GM18951 (cell line): Measurements from ENCODE around the gene ITIH3.
"Not testable (repeated sequence)": the region's sequence is repeated elsewhere in the genome, so short reads cannot be mapped to it uniquely, and the experiment has no call there.

Source experiments
- POLR2A ChIP-seq: IDR thresholded peaks from 4 replicates; pipeline ENCODE4 v1.6.1; 2011; ENCODE audit warnings: mild to moderate bottlenecking; ENCODE audit not compliant: insufficient read length, insufficient read depth; ENCODE audit errors: extremely low read depth
- in situ Hi-C: fragments of 300-500 bp; cut with MboI; formaldehyde crosslinking; loops from one replicate; pipeline ENCODE4 v1.12.0; 2022; ENCODE audit warnings: low sequenced_read_pairs, mixed read lengths, inconsistent platforms; ENCODE audit not compliant: unreplicated experiment

ITIH3 gene

DNA sequence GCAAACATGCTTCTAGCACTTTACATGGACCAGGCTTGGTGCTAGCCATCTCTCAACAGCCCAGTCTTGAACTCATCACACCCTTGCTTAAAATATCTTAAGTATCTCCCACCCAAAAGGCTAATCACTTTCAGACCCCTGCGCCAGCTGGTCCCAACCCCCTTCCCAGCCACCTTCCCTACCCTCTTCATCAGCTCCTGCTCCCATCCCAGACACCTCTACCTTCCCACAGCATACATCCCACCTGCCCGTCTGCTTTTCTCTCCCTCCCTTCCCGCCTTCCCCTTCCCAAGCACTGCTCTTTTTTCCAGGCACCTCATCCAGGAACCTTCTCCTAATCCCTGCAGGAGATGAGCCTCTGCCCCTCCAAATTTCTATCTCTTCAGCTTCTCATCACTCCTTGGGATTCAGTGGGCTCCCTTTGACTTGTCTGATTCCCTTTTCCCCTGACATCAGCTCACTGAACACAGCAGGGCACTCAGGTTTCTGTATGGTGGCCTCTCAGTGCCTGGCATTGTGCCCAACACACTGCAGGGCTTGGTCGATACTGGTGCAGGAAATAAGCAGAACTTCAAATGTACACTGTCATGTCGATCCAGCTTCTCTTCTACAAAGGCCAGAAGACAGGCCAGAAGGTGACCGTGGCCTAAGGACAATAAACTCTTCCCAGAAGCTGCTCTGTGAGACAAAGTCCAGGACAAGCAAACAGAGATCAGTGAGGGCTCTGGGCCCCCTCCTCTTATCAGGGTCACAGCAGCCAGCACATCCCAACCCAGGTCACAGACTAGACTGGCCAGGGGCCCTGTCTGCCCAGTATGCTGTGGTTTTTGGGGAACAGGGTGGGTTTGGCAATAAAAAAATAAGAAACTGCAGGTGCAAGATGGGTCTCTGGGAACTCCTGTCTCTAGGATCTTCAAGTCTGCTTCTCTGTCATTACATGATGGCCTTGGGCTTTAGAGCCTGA lies 19.4 kb upstream of the ITIH3 start:
- TF ChIP-seq POLR2A = no peak
- in situ Hi-C loops = no loop called here

DNA sequence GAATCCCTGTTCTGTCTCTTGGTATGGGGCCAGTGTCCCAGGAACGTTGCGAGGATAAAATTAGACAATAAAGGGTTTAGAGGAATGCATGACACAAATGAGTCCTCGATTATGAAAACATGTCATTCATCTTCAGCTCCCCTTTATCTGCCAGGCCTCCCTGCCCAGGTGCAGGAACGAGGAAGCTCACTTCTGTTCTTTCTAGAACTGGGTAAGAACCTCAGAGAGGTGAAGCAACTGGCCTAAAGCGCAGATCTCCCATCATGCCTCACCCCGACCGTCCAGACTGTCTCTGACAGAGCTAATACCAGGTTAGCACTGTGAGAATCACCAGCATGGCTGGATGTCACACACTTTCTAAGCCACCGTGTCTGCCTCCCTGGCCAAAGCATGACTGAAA lies 18.7 kb upstream of the ITIH3 start:
- in situ Hi-C loops = no loop called here
- no peak for TF ChIP-seq POLR2A

DNA sequence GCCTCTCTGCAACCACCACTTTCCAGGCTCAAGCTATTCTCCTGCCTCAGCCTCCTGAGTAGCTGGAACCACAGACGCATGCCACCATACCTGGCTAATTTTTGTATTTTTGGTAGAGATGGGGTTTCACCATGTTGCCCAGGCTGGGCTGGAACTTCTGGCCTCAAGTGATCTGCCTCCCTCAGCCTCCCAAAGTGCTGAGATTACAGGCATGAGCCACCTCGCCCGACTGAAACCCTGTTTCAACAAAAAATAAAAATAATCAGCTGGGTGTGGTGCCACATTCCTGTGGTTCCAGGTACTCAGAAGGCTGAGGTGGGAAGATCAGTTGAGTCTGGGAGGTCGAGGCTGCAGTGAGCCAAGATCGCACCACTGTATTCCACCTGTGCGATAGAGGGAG lies 18.1 kb upstream of the ITIH3 start:
- in situ Hi-C loops = not testable (repeated sequence)

DNA sequence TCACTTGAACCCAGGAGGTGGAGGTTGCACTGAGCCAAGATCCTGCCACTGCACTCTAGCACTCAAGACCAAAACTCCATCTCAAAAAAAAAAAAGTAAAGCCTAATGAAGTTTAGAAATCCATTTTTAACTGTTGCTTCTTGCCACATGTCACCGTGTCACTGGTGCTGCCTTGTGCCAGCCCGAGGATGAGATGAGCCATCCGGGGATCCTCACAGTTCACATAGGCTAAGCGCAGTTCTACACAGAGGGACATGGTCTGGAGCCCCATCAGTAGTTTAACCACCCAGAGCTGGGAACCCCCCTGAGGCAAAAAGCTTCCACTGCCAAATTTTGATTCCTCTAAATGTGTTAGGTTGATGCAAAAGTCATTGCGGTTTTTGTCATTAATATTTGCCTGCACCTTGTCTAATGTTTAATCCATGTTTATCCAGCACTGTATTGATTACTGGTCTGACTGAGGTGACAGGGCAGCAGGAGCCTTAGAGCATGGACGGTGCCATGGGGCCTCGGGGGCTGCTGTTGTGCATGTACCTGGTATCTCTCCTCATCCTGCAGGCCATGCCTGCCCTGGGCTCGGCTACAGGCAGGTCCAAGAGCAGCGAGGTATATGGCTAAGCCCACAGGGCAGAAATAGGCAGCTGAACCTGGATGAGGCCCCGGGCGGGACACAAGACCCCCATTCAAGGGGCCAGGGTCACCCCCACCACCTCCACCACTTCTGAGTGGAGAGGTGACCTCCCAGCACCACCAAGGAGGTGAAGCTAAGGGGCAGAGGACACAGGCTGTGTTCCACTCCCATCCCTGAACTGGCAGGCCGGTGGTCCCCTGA lies 17.3 kb upstream of the ITIH3 start, which contains the start of gene ITIH1:
Gene ITIH1, plus strand, starts transcription at position 473 of the 832 bp plus-strand sequence. Its CDS starts 17 bp downstream, at position 490.
- TF ChIP-seq POLR2A = no peak
- in situ Hi-C loops = no loop called here

DNA sequence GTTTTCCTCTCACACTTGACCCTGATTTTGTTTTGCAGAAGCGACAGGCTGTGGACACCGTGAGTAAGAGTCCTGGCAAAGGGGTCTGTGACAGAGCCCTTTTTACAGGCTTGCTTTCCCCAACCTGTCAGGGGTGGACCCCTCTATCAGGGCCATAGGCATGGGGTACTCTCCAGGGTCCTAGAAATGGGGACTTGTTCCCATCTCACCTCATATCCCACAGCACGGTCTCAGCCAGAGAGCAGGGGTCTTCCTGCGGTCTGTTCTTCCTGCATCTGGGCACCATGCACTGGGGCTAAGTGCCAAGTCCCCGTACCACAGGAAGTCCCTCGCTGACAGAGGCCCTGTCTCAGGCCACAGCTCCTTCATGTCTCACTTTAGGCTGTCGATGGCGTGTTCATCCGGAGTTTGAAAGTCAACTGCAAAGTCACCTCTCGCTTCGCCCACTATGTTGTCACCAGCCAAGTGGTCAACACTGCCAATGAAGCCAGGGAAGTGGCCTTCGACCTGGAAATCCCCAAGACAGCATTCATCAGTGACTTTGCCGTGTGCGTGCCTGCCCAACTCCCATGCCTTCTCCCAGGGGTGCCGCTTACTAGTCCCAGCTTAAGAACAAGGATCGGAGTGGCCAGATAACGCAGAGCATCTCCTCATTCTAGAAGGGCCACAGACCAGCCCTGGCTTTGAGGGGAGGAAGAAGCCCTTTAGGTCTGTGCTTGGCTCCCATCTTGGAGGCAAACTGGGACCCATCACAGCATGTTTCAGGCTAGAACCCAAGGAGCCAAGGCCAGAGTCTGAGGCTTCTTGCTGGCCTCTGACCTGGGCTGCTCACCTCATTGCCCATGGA lies 16.4 kb upstream of the ITIH3 start:
- no peak for TF ChIP-seq POLR2A
- in situ Hi-C loops = no loop called here

DNA sequence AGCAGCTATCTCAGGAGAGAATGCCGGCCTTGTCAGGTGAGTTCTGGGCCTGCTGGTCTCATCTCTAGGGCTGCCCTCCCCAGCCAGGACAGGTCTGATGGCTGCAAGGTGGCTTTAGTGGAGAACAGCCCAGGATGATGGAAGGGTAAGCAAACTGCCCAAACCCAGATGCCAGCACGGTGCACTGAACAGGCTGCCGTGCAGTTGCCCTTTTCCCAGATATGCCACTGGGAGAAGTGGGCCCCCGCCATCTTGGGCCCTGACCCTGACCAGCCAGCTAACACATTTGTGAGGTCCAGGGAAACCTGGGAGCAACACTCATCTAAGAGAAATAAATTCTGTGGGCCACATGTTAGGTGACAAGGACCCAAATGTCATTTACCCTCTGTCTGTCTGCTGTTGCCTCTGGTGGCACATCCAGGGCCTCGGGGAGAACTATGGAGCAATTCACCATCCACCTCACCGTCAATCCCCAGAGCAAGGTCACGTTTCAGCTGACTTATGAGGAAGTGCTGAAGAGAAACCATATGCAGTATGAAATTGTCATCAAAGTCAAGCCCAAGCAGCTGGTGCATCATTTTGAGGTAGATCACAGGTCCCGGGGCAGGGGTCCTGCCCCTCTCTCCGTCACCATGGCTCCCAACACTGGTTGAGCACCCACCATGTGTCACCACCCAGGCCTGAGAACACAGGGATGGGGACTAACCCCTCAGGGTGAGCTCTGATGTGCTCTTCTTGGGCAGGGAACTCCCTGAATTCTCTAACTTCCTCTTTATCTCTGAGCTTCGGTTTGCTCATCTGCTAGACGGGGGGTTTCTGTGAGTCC lies 15.4 kb upstream of the ITIH3 start:
- TF ChIP-seq POLR2A = no peak
- in situ Hi-C loops = no loop called here

DNA sequence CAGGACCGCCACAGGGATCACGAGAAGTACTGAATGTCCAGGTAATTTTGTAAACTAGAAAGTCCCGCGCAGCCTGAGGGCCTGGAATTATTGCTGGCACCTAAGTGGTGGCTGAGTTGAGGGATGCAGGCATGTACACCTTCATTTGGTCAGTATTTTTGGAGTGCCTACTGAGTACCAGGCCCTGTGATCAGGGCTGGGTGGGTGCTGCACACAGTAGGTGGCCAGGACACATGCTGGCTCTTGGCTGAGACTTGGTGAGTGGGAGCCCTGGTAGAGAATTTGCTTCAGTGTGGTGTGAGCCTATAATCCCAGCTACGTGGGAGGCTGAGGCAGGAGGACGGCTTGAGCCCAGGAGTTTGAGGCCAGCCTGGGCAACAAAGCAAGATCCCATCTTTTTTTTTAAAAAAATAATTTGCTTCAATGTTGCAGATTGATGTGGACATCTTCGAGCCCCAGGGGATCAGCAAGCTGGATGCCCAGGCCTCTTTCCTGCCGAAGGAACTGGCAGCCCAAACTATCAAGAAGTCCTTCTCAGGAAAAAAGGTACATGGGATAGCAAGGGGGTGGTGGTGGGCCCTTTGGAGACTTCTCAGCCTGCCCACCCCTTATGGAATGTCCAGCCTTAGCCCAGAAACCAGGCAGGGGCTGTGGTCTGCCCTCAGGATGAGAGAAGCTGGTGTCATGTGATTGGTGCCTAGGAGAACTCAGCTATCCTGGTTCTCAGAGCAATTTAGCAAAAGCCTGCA lies 14.6 kb upstream of the ITIH3 start:
- no peak for TF ChIP-seq POLR2A
- in situ Hi-C loops = no loop called here

DNA sequence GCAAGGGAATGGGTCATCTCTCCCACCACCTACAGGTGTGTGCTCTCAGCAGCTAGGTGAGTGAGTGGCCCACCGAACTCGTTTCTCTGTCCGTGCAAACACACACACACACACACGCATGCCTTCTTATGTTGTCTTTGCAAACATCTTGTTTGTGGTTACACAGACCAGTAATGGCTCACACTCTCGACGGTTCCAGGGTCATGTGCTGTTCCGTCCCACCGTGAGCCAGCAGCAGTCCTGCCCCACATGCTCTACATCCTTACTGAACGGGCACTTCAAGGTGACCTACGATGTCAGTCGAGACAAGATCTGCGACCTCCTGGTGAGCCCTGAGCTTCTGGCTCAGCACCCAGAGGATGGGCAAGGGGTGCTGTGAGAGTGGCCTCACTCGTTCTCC lies 12.9 kb upstream of the ITIH3 start:
- in situ Hi-C loops = no loop called here
- no peak for TF ChIP-seq POLR2A

DNA sequence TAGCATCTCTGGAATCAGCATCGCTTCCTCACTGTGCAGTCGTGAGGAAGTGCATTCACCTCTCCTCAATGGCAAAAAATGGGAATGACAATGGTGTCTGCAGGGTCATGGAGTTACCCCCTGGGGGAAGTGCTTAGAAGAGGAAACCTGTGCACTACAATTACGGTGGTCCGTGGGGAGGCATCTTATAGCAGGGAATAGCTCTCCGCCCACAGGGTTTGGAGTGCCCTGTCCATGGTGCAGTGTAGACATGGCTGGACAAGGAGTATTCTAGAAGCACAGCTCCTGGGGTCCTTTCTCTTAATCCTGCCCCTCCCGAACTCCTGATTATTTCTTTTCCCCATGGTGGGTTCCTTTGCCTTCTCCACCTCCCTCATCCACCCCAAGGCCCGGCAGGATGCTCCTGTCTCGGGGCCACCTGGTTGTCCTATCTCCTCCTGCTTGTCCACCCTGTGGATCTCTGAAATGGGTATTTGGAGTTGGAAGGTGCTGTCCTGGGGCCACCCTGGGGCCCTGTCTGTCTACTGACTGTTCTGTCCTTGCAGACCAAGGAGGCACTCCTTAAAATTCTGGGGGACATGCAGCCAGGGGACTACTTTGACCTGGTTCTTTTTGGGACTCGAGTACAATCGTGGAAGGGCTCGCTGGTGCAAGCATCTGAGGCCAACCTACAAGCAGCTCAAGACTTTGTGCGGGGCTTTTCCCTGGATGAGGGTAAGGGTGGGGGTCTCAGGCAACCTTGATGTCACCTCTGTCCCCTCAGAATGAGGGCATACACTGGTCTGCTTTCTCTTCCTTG lies 12.0 kb upstream of the ITIH3 start:
- TF ChIP-seq POLR2A = no peak
- in situ Hi-C loops = no loop called here

DNA sequence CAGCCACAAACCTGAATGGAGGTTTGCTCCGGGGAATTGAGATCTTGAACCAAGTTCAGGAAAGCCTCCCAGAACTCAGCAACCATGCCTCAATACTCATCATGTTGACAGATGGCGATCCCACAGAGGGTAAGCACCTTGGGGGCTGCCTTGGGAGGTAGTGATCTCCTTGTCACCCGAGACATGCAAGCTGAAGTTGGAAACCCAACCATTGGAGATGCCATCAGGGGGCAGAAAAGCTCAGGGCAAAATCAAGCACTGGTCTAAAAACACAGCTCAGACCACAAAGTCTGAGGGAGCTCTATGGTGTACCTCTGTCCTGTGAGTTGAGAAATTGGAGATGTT lies 11.4 kb upstream of the ITIH3 start:
- TF ChIP-seq POLR2A = no peak
- in situ Hi-C loops = no loop called here
